Anterior cingulate cortex (tissue), 58 donors: ENCODE data around the gene HS3ST5.
"Not testable (repeated sequence)": the region's sequence is repeated elsewhere in the genome, so short reads cannot be mapped to it uniquely, and the experiment has no call there.

Source experiments
- DNase-seq, 58 donors: peaks; one replicate each; lab custom pipeline; 2025; lab: John Stamatoyannopoulos, UW

Gene HS3ST5

GRCh38 chr6:114108119-114109002, 234.5 kb downstream of the HS3ST5 start:
- DNase-seq, result peak in 51 of 58 donors; percentile 3 to 85 (median 47)

GRCh38 chr6:114106020-114106419, 236.8 kb downstream of the HS3ST5 start:
- no peak for DNase-seq

GRCh38 chr6:114101255-114101654, 241.6 kb downstream of the HS3ST5 start:
- no peak for DNase-seq

GRCh38 chr6:114100215-114100994, 242.4 kb downstream of the HS3ST5 start:
- no peak for DNase-seq

- peak in 2 of 58 donors; percentile 7 to 20 for DNase-seq
Measured at GRCh38 chr6:114096561-114097172, 246.2 kb downstream of the HS3ST5 start.

GRCh38 chr6:114092943-114093342, 249.9 kb downstream of the HS3ST5 start:
- DNase-seq, result no peak

- DNase-seq, result peak in 5 of 58 donors; percentile 3 to 43 (median 8)
Measured at GRCh38 chr6:114090626-114091025, 252.2 kb downstream of the HS3ST5 start.

GRCh38 chr6:114087496-114087895, 255.3 kb downstream of the HS3ST5 start:
- DNase-seq, result no peak

GRCh38 chr6:114085211-114085610, 257.6 kb downstream of the HS3ST5 start:
- no peak for DNase-seq

- DNase-seq, result no peak
Measured at GRCh38 chr6:114084327-114084890, 258.4 kb downstream of the HS3ST5 start.

- no peak for DNase-seq
Measured at GRCh38 chr6:114083251-114083650, 259.6 kb downstream of the HS3ST5 start.

- DNase-seq, result no peak
Measured at GRCh38 chr6:114081730-114082129, 261.1 kb downstream of the HS3ST5 start.

GRCh38 chr6:114080891-114081510, 261.8 kb downstream of the HS3ST5 start:
- DNase-seq, result no peak

- DNase-seq, result not testable (repeated sequence)
Measured at GRCh38 chr6:114080410-114080809, 262.4 kb downstream of the HS3ST5 start.

GRCh38 chr6:114075777-114076176, 267.0 kb downstream of the HS3ST5 start:
- DNase-seq, result no peak

GRCh38 chr6:114075300-114075699, 267.5 kb downstream of the HS3ST5 start:
- no peak for DNase-seq

- DNase-seq, result no peak
Measured at GRCh38 chr6:114068771-114069170, 274.1 kb downstream of the HS3ST5 start.

GRCh38 chr6:114068116-114068515, 274.7 kb downstream of the HS3ST5 start:
- DNase-seq, result no peak

GRCh38 chr6:114064862-114065261, 278.0 kb downstream of the HS3ST5 start:
- no peak for DNase-seq

- DNase-seq, result no peak
Measured at GRCh38 chr6:114063956-114064355, 278.9 kb downstream of the HS3ST5 start.
